ENCODE data around the gene TRAPPC11. TPM values are rescaled to one million over a fixed set of nuclear protein-coding genes. Genes with fewer than 3 reads are reported as not detected.
"Not testable (repeated sequence)": the region's sequence is repeated elsewhere in the genome, so short reads cannot be mapped to it uniquely, and the experiment has no call there.

The TRAPPC11 gene
- total RNA-seq, 1 donor from 2014 or later: 37.3 TPM

GRCh38 chr4:183722731-183723560 is 63.9 kb downstream of the TRAPPC11 start:
- peaks cover 9% of the 10 kb centered on the region for H3K27me3 Mint-ChIP-seq (ENCODE audit: unreplicated experiment)
- DNase-seq (ENCODE audit: extremely low spot score, unreplicated experiment): peak; percentile 83
- H3K4me1 Mint-ChIP-seq (ENCODE audit: unreplicated experiment): no peaks in the 10 kb centered on the region
- TF ChIP-seq, protein P1, sequence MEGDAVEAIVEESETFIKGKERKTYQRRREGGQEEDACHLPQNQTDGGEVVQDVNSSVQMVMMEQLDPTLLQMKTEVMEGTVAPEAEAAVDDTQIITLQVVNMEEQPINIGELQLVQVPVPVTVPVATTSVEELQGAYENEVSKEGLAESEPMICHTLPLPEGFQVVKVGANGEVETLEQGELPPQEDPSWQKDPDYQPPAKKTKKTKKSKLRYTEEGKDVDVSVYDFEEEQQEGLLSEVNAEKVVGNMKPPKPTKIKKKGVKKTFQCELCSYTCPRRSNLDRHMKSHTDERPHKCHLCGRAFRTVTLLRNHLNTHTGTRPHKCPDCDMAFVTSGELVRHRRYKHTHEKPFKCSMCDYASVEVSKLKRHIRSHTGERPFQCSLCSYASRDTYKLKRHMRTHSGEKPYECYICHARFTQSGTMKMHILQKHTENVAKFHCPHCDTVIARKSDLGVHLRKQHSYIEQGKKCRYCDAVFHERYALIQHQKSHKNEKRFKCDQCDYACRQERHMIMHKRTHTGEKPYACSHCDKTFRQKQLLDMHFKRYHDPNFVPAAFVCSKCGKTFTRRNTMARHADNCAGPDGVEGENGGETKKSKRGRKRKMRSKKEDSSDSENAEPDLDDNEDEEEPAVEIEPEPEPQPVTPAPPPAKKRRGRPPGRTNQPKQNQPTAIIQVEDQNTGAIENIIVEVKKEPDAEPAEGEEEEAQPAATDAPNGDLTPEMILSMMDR (IDR thresholded peaks at IDR 0.05): no peak
- H3K4me3 Mint-ChIP-seq (ENCODE audit: unreplicated experiment): peak overlapping the region; percentile 69
- peaks cover 9% of the 10 kb centered on the region for H3K9me3 Mint-ChIP-seq (ENCODE audit: unreplicated experiment)
- no peaks in the 10 kb centered on the region for H3K36me3 Mint-ChIP-seq (ENCODE audit: unreplicated experiment)
- no peak overlapping the region for H3K27ac Mint-ChIP-seq (ENCODE audit: unreplicated experiment)

DNA sequence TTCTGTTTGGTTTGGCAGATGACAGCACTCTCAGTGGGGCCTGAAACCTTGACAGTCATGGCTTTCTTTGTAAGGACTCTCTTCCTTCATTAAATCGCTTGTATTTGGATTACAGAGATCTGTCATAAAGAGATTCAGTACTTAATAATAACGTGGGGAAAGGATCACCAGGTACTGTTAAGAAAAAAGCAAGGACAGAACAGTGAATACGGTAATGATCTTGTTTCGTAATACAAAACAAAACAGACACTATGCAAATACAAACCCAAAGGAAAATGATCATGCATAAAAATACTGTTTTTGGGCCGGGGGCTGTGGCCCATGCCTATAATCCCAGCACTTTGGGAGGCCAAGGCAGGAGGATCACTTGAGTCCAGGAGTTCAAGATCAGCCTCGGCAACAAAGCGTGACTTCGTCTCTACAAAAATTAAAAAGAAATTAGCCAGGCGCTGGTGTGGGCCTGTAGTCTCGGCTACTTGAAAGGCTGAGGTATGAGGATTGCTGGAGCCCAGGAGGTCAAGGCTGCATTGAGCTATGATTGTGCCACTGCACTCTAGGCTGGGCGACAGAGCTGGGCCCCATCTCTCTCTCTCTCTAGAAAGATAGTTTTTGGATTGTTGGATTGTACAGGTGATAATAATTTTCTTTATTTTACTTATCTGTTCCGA is 64.6 kb downstream of the TRAPPC11 start:
- TF ChIP-seq, protein P1 (IDR thresholded peaks at IDR 0.05): no peak
- Mint-ChIP-seq H3K36me3 (ENCODE audit: unreplicated experiment) (no peaks in the 10 kb centered on the region), H3K4me3 (ENCODE audit: unreplicated experiment) (peak overlapping the region; percentile 69), H3K4me1 (ENCODE audit: unreplicated experiment) (no peaks in the 10 kb centered on the region), H3K27me3 (ENCODE audit: unreplicated experiment) (peaks cover 9% of the 10 kb centered on the region), H3K27ac (ENCODE audit: unreplicated experiment) (no peak overlapping the region), H3K9me3 (ENCODE audit: unreplicated experiment) (peaks cover 9% of the 10 kb centered on the region)
- peak; percentile 42 for DNase-seq (ENCODE audit: extremely low spot score, unreplicated experiment)

DNA sequence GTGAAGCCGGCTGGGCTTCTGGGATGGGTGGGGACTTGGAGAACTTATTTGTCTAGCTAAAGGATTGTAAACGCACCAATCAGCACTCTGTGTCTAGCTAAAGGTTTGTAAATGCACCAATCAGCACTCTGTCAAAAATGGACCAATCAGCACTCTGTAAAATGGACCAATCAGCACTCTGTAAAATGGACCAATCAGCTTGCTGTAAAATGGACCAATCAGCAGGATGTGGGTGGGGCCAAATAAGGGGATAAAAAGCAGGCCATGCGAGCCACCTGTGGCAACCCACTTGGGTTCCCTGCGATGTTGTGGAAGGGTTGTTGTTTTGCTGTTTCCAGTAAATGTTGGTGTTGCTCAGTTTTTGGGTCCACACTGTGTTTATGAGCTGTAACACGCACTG is 66.5 kb downstream of the TRAPPC11 start:
- not testable (repeated sequence) for H3K27ac Mint-ChIP-seq (ENCODE audit: unreplicated experiment); DNase-seq (ENCODE audit: extremely low spot score, unreplicated experiment); H3K27me3 Mint-ChIP-seq (ENCODE audit: unreplicated experiment); H3K4me3 Mint-ChIP-seq (ENCODE audit: unreplicated experiment); H3K36me3 Mint-ChIP-seq (ENCODE audit: unreplicated experiment); H3K4me1 Mint-ChIP-seq (ENCODE audit: unreplicated experiment); H3K9me3 Mint-ChIP-seq (ENCODE audit: unreplicated experiment)

GRCh38 chr4:183727482-183727881 is 68.4 kb downstream of the TRAPPC11 start:
- H3K4me3 Mint-ChIP-seq (ENCODE audit: unreplicated experiment): no peak overlapping the region
- TF ChIP-seq, protein P1 (IDR thresholded peaks at IDR 0.05): no peak
- peaks cover 5% of the 10 kb centered on the region for H3K27me3 Mint-ChIP-seq (ENCODE audit: unreplicated experiment)
- H3K9me3 Mint-ChIP-seq (ENCODE audit: unreplicated experiment): no peaks in the 10 kb centered on the region
- no peaks in the 10 kb centered on the region for H3K36me3 Mint-ChIP-seq (ENCODE audit: unreplicated experiment)
- H3K4me1 Mint-ChIP-seq (ENCODE audit: unreplicated experiment): no peaks in the 10 kb centered on the region
- DNase-seq (ENCODE audit: extremely low spot score, unreplicated experiment): no peak
- H3K27ac Mint-ChIP-seq (ENCODE audit: unreplicated experiment): no peak overlapping the region

GRCh38 chr4:183728223-183729068 is 69.4 kb downstream of the TRAPPC11 start:
- no peak overlapping the region for H3K27ac Mint-ChIP-seq (ENCODE audit: unreplicated experiment)
- H3K36me3 Mint-ChIP-seq (ENCODE audit: unreplicated experiment): no peaks in the 10 kb centered on the region
- H3K27me3 Mint-ChIP-seq (ENCODE audit: unreplicated experiment): peaks cover 2% of the 10 kb centered on the region
- H3K9me3 Mint-ChIP-seq (ENCODE audit: unreplicated experiment): no peaks in the 10 kb centered on the region
- no peak overlapping the region for H3K4me3 Mint-ChIP-seq (ENCODE audit: unreplicated experiment)
- H3K4me1 Mint-ChIP-seq (ENCODE audit: unreplicated experiment): no peaks in the 10 kb centered on the region
- TF ChIP-seq, protein P1 (IDR thresholded peaks at IDR 0.05): no peak
- peak; percentile 74 for DNase-seq (ENCODE audit: extremely low spot score, unreplicated experiment)
